IPS DF 6.9 (cell line): ENCODE results near the gene ZBTB9.

Experiments
- DNase-seq: peaks from one replicate; pipeline ENCODE4 v3.0.0-alpha.2; 2013; ENCODE audit warnings: low read depth, low spot score
- H3K27ac ChIP-seq: one replicate; pipeline ENCODE4 v1.5.1; 2013; ENCODE audit warnings: low read length, control low read depth
- H3K27me3 ChIP-seq: 2 replicates; pipeline ENCODE4 v1.6.1; 2013; ENCODE audit warnings: mild to moderate bottlenecking, low read length; ENCODE audit not compliant: control insufficient read depth, insufficient read depth
- H3K36me3 ChIP-seq: 2 replicates; pipeline ENCODE4 v1.6.1; 2013; ENCODE audit warnings: low read length; ENCODE audit not compliant: control insufficient read depth, insufficient read depth
- H3K4me1 ChIP-seq: 2 replicates; pipeline ENCODE4 v1.6.1; 2013; ENCODE audit warnings: low read length; ENCODE audit not compliant: control insufficient read depth, insufficient read depth
- H3K4me3 ChIP-seq: 2 replicates; pipeline ENCODE4 v1.5.1; 2013; ENCODE audit warnings: mild to moderate bottlenecking, low read length
- H3K9me3 ChIP-seq: 2 replicates; pipeline ENCODE4 v1.6.1; 2013; ENCODE audit warnings: low read length, inconsistent platforms; ENCODE audit not compliant: control insufficient read depth, insufficient read depth
- WGBS: extraction: QIAGEN DNeasy Blood & Tissue Kit; methylation state at CpG from one replicate; pipeline ENCODE4 v1.1.7; 2013; ENCODE audit warnings: mixed read lengths, missing lambda C conversion rate; ENCODE audit not compliant: insufficient read length, insufficient coverage; 5-methylcytosine and 5-hydroxymethylcytosine counted together

Gene ZBTB9, protein sequence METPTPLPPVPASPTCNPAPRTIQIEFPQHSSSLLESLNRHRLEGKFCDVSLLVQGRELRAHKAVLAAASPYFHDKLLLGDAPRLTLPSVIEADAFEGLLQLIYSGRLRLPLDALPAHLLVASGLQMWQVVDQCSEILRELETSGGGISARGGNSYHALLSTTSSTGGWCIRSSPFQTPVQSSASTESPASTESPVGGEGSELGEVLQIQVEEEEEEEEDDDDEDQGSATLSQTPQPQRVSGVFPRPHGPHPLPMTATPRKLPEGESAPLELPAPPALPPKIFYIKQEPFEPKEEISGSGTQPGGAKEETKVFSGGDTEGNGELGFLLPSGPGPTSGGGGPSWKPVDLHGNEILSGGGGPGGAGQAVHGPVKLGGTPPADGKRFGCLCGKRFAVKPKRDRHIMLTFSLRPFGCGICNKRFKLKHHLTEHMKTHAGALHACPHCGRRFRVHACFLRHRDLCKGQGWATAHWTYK

DNA sequence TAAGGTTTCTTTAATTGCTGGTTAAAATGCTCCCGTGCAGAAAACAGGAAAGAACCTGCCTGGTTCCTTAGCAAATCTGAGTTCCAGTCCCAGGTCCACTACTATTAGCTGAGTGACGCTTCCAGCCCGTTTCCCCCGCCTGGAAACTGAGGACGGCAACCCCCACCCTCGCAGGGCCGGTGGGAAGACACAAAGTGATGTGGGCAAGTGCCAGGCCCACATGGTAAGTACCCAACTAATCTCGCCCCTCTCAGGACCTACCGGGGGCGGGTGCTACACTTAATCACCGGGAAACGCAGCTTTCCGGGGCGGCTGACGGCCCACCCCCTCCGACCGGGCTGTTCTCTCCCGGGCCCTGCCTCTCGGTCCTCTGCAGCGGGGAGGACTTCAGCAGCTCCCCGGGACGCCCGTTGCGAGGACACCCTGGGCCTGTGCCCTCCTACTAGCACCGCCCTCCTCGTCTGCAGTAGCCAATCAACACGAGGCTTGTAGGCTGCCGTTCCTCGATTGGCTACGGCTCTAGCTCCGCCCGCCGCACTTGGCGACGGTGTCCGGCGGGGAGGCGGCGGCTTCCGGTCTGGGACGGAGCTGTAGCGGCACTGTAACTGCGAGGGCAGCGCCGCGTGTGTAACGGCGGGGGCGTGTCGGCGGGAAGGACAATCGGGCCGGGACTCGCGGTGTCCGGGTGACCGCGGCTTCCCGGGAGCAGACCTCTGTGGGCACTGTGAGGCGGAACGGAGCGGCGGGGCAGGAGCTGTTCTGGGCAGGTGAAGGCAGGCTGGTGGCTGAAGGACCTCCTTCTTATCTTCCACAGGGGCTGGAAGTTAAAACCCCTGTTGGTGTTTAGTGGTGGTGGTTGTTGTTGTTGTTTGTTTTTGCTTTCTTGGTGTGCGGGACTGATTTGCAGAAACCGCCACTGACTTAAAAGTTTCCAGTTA lies at the start of gene ZBTB9:
TSS of gene ZBTB9 (plus strand) at position 568 of the 938 bp plus-strand sequence. CDS start 525 bp downstream, outside the sequence.
- H3K27ac ChIP-seq: no peak within 1 kb of the TSS
- H3K27me3 ChIP-seq: no peaks in the 10 kb centered on the region
- H3K36me3 ChIP-seq: peaks cover 12% of the 10 kb centered on the region
- no CpG with 5 or more reads among the region's 65 CpGs for WGBS
- H3K4me1 ChIP-seq: no peaks in the 10 kb centered on the region
- H3K9me3 ChIP-seq: no peaks in the 10 kb centered on the region
- H3K4me3 ChIP-seq: peak within 1 kb of the TSS; percentile 85
- DNase-seq: peak; percentile 83

DNA sequence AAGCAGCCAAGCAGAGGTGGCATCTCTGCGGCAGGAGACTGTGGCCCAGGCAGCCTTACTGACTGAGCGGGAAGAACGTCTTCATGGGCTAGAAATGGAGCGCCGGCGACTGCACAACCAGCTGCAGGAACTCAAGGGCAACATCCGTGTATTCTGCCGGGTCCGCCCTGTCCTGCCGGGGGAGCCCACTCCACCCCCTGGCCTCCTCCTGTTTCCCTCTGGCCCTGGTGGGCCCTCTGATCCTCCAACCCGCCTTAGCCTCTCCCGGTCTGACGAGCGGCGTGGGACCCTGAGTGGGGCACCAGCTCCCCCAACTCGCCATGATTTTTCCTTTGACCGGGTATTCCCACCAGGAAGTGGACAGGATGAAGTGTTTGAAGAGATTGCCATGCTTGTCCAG lies 49.5 kb upstream of the ZBTB9 start:
- Histone ChIP-seq H3K9me3 (no peaks in the 10 kb centered on the region), H3K4me1 (no peaks in the 10 kb centered on the region; the same call in 1 of the 2 replicates), H3K36me3 (peaks cover 36% of the 10 kb centered on the region), H3K27ac (no peak overlapping the region), H3K27me3 (no peaks in the 10 kb centered on the region), H3K4me3 (no peak overlapping the region)
- WGBS: no CpG with 5 or more reads among the region's 17 CpGs
- no peak for DNase-seq

DNA sequence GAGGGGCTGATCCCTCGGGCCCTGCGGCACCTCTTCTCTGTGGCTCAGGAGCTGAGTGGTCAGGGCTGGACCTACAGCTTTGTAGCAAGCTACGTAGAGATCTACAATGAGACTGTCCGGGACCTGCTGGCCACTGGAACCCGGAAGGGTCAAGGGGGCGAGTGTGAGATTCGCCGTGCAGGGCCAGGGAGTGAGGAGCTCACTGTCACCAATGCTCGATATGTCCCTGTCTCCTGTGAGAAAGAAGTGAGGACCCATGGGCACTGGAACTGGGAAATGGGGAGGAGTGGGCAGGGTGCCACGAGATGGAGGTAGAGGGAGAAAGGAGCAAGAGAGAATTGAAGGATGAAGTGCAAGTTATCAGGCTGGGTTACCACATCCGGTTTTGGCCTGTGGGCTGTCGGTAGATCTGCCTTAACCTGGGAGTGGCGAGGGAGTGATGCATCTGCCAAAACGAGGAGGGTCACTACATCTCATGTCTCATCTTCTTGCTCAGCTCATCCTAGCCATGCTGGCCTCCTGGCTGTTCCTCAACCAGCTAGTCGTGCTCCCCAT lies 48.9 kb upstream of the ZBTB9 start:
- DNase-seq: no peak
- Histone ChIP-seq H3K4me3 (no peak overlapping the region), H3K4me1 (no peaks in the 10 kb centered on the region; the same call in 1 of the 2 replicates), H3K27ac (no peak overlapping the region), H3K9me3 (no peaks in the 10 kb centered on the region), H3K27me3 (no peaks in the 10 kb centered on the region), H3K36me3 (peaks cover 36% of the 10 kb centered on the region)
- no CpG with 5 or more reads among the region's 15 CpGs for WGBS

DNA sequence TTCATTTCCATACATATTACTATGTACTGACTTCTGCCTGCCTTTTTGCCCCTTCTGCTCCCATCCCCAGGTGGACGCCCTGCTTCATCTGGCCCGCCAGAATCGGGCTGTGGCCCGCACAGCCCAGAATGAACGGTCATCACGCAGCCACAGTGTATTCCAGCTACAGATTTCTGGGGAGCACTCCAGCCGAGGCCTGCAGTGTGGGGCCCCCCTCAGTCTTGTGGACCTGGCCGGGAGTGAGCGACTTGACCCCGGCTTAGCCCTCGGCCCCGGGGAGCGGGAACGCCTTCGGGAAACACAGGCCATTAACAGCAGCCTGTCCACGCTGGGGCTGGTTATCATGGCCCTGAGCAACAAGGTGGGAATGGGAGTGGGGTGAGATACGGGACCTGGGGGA lies 48.2 kb upstream of the ZBTB9 start:
- Histone ChIP-seq H3K9me3 (no peaks in the 10 kb centered on the region), H3K27me3 (no peaks in the 10 kb centered on the region), H3K4me3 (no peak overlapping the region), H3K36me3 (peaks cover 36% of the 10 kb centered on the region), H3K4me1 (no peaks in the 10 kb centered on the region; the same call in 1 of the 2 replicates), H3K27ac (no peak overlapping the region)
- WGBS: no CpG with 5 or more reads among the region's 17 CpGs
- DNase-seq: no peak

DNA sequence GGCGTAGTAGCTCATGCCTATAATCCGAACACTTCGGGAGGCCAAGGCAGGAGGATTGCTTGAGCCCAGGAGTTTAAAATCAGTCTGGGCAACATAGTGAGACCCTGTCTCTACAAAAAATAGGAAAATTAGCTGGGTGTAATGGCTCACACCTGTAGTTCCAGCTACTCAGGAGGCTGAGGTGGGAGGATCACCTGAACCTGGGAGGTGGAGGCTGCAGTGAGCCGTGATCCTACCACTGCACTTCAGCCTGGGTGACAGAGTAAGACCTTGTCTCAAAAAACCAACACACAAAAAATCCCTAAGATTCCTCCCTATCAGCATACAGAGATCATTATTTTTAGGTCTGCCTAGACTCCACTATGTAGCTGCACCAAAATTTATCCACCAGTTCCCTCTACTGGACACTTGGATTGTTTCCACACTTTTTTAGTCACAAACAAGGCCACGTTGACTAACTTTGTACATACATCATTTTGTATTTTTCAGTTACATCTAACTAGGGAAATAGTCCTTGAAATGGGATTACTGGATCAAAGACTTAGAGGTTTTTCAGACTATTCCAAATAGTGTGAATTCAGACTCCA lies 47.2 kb upstream of the ZBTB9 start:
- Histone ChIP-seq H3K27ac (no peak overlapping the region), H3K4me1 (no peaks in the 10 kb centered on the region; the same call in 1 of the 2 replicates), H3K27me3 (no peaks in the 10 kb centered on the region), H3K9me3 (no peaks in the 10 kb centered on the region), H3K4me3 (no peak overlapping the region), H3K36me3 (peaks cover 36% of the 10 kb centered on the region)
- no peak for DNase-seq
- WGBS: no CpG with 5 or more reads among the region's 5 CpGs

DNA sequence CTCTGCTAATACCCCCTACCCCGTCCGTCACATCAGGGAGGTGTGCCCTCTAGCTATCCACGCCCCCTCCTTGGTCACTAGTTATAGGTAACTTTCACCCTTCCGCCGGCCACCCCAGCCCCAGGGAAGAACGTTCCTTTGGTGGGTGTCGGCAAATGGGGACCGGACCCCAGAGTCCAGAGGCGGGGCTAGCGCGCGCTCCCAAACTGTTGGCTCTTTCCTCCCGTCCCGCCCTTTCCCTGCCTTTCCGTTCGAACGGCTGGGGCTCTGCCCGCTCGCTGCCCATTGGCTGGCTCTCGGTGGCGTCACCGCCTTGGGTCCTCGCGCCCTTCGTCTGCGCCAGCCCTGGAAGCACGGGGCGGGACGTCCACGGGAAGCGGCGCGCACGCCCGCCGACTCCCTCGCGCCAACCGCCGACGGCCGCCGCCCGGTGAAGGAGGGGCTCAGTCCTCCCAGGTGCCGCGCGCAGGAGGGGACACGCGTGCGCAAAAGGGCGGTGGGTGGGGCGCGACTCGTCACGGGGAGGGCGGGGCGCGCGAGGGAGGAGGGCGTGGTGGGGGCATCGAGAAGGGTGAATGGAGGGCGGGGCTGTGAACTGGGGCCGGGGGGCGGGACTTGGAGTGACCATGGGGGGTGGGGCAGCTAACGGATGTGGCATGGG lies 44.2 kb upstream of the ZBTB9 start:
- Histone ChIP-seq H3K4me3 (peak overlapping the region; percentile 91; the same call in 1 of the 2 replicates), H3K27me3 (no peaks in the 10 kb centered on the region), H3K9me3 (no peaks in the 10 kb centered on the region), H3K4me1 (no peaks in the 10 kb centered on the region; the same call in 1 of the 2 replicates), H3K27ac (no peak overlapping the region), H3K36me3 (peaks cover 21% of the 10 kb centered on the region)
- WGBS: no CpG with 5 or more reads among the region's 65 CpGs
- peak; percentile 97 for DNase-seq

DNA sequence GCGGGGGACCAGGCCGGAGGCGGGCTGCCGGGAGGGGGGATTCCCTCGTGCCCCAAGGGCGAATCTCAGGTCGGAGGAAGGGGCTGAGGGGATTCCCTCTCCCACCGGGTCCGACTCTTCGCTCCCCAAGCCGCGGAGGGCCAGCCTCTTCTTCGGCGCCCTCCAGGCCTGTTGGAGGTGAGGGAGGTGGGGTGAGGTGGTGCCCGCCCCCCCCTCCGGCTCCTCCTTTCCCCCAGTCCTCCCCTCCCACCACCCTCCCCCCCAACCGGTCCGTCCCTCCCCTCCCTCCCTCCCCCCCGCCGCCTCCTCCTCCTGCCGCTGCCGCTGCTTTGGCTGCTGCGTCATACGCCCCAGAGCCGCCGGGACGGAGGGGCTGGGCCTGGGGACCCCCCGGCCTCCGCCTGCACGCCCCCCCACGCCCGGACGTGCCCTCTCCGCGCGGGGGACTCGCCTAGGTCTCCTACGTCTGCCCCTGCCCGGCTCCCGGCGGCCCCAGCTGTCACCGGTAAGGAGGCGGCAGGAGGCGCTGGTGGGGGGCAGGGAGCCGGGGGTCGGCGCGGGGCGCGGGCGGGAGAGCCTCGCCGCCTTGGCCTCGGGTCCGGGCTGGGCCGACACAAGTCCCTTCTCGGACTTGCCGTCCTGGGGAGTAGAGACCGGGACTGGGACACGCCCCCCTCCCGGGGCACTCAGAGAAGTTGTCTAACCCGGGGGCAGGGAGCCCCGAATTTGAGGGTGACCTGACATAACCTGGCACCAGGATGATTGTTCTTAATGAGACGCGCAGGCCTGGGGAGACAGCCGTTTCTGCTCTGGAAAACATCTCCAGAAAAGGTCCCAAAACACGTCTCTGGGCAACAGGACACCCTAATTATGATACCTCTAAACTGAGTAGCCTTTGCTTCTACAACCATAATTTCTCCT lies 43.4 kb upstream of the ZBTB9 start, which contains the start of gene PHF1:
TSS of gene PHF1 (plus strand) at position 304 of the 921 bp plus-strand sequence. CDS start 1,250 bp downstream, outside the sequence.
- H3K4me1 ChIP-seq: no peaks in the 10 kb centered on the region; the same call in 1 of the 2 replicates
- H3K27ac ChIP-seq: no peak within 1 kb of the TSS
- peak within 1 kb of the TSS; percentile 91; the same call in 1 of the 2 replicates for H3K4me3 ChIP-seq
- peaks cover 16% of the 10 kb centered on the region for H3K36me3 ChIP-seq
- H3K27me3 ChIP-seq: no peaks in the 10 kb centered on the region
- DNase-seq: no peak
- no peaks in the 10 kb centered on the region for H3K9me3 ChIP-seq
- WGBS: no CpG with 5 or more reads among the region's 67 CpGs

DNA sequence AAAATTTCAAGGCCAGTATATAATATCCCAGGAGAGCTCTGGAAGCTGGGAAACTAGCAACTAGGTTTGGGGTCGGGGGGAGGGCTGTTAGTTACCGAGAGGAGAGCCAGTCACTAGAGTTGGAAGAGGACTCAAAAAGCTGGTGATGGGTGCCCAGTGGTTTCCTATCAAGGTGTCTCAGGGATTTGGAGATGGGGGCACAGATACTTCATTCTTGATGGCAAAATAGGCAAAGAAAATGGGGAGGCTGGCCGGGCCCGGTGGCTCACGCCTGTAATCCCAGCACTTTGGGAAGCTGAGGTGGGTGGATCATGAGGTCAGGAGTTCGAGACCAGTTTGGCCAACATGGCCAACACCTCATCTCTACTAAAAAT lies 42.8 kb upstream of the ZBTB9 start:
- H3K36me3 ChIP-seq: peaks cover 10% of the 10 kb centered on the region; the same call in 1 of the 2 replicates
- H3K4me3 ChIP-seq: peak overlapping the region; percentile 91; the same call in 1 of the 2 replicates
- H3K27ac ChIP-seq: no peak overlapping the region
- no peaks in the 10 kb centered on the region for H3K9me3 ChIP-seq
- H3K27me3 ChIP-seq: no peaks in the 10 kb centered on the region
- DNase-seq: no peak
- WGBS: no CpG with 5 or more reads among the region's 6 CpGs
- no peaks in the 10 kb centered on the region; the same call in 1 of the 2 replicates for H3K4me1 ChIP-seq
